NT2/D1 (cell line): Measurements from ENCODE around the gene PHACTR4.

Experiments used
- DNase-seq: peaks from one replicate; pipeline ENCODE4 v3.0.0-alpha.2; 2011; ENCODE audit warnings: low read depth, low spot score
- H3K27me3 ChIP-seq: 2 replicates; pipeline ENCODE4 v1.6.0; 2011; ENCODE audit warnings: mild to moderate bottlenecking; ENCODE audit not compliant: insufficient read length, insufficient read depth
- H3K36me3 ChIP-seq: 2 replicates; pipeline ENCODE4 v1.6.1; 2011; ENCODE audit warnings: mild to moderate bottlenecking, low read length, mixed read lengths; ENCODE audit not compliant: insufficient read depth, insufficient read length
- H3K4me1 ChIP-seq: 2 replicates; pipeline ENCODE4 v1.5.1; 2011; ENCODE audit not compliant: insufficient read depth, insufficient read length
- H3K4me3 ChIP-seq: 2 replicates; pipeline ENCODE4 v1.5.1; 2011; ENCODE audit warnings: low read depth; ENCODE audit not compliant: insufficient read length
- H3K9ac ChIP-seq: 2 replicates; pipeline ENCODE4 v1.6.0; 2011; ENCODE audit warnings: low read depth; ENCODE audit not compliant: insufficient read length
- H3K9me3 ChIP-seq: 2 replicates; pipeline ENCODE4 v1.5.1; 2011; ENCODE audit warnings: mild to moderate bottlenecking, low read length; ENCODE audit not compliant: insufficient read depth
- SUZ12 ChIP-seq: IDR thresholded peaks from 2 replicates; pipeline ENCODE4 v1.6.1; 2011; ENCODE audit not compliant: insufficient read length, insufficient read depth; ENCODE audit errors: extremely low read depth
- YY1 ChIP-seq: IDR thresholded peaks from 2 replicates; pipeline ENCODE4 v1.6.1; 2011; ENCODE audit not compliant: insufficient read length, insufficient read depth
- ZNF274 ChIP-seq: IDR thresholded peaks from 2 replicates; pipeline ENCODE4 v1.6.1; 2011; ENCODE audit warnings: mild to moderate bottlenecking, low read depth, low read length

The PHACTR4 gene

DNA sequence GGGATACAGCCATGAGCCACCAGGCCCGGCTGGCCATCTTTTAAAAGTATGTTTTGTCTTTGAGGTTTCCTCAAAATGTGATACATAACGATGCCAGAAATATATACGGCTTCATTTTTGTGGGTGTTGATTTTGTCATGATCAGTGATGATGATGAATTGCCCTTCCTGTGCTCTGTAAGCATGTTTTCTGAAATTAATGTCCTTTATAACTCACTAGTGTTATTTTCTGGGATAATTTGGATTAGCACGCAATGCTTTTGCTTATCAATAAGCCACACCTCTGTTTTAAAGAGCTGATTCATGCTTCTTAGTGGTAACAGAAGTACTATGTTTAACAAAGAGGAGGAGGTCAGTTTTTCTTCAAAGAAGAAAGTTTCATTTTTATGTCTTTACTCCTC is 25.6 kb downstream of the PHACTR4 start:
- H3K27me3 ChIP-seq = no peaks in the 10 kb centered on the region
- H3K4me3 ChIP-seq = no peak overlapping the region
- H3K36me3 ChIP-seq = peaks cover 16% of the 10 kb centered on the region
- no peak overlapping the region for H3K9ac ChIP-seq
- DNase-seq = no peak
- no peaks in the 10 kb centered on the region for H3K4me1 ChIP-seq
- no peaks in the 10 kb centered on the region for H3K9me3 ChIP-seq
- no peak for TF ChIP-seq ZNF274
- TF ChIP-seq SUZ12 = no peak
- no peak for TF ChIP-seq YY1

DNA sequence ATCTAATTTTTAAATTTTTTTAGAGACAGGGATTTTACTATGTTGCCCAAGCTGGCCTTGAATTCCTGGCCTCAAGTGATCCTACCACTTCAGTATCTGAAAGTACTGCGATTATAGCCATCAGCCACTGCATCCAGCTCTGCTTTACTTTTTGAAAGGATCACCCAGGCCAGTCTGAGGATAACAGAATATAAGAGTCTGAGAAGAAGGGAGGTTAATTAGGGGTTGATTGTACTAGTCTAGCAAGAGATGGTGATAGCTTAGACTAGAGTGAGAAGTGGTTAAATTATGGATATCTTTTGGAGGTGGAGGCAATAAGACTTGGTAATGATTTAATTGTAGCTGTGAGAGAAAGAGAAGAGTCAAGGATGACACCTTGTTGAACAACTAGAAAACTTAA is 32.2 kb downstream of the PHACTR4 start:
- Histone ChIP-seq H3K4me3 (no peak overlapping the region), H3K9me3 (no peaks in the 10 kb centered on the region), H3K4me1 (no peaks in the 10 kb centered on the region), H3K27me3 (no peaks in the 10 kb centered on the region), H3K36me3 (peaks cover 6% of the 10 kb centered on the region), H3K9ac (no peak overlapping the region)
- DNase-seq = no peak
- TF ChIP-seq SUZ12 (no peak), ZNF274 (no peak), YY1 (no peak)

DNA sequence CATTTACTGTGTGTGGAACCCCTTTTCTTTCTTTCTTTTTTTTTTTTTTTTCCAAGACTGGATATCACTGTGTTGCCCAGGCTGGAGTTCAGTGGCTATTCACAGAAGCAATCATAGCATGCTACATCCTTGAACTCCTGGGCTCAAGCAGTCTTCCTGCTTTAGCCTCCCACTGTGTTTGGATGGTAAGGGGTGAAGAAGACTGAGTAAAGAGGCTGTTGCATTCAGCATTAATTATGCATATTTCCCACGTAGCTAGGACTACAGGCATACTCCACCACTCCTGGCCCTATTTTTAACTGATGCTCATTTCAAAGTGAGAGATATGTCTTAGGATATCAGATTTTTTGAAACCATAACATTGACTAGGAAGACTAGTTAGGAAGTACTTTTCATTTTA is 39.5 kb downstream of the PHACTR4 start:
- Histone ChIP-seq H3K36me3 (peaks cover 19% of the 10 kb centered on the region), H3K9me3 (no peaks in the 10 kb centered on the region), H3K4me1 (no peaks in the 10 kb centered on the region), H3K4me3 (no peak overlapping the region), H3K9ac (no peak overlapping the region), H3K27me3 (no peaks in the 10 kb centered on the region)
- TF ChIP-seq YY1 = no peak
- no peak for TF ChIP-seq ZNF274
- no peak for TF ChIP-seq SUZ12
- DNase-seq = no peak

DNA sequence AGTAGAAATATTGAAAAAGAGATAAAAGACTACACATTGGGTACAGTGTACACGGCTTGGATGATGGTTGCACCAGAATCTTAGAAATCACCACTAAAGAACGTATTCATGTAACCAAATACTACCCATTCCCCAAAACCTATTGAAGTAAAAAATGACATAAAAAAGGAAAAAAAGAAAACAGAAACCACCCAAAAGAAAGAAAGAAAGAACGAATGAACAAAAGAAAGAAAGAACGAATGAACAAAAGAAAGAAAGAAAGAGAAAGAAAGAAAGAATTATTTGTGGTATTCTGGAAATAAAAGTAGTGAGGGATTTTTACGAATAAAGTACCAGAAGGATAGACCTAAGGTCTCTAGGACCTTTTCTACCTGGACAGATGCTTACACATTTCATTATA is 42.1 kb downstream of the PHACTR4 start:
- Histone ChIP-seq H3K4me3 (no peak overlapping the region), H3K4me1 (peaks cover 4% of the 10 kb centered on the region), H3K9me3 (no peaks in the 10 kb centered on the region), H3K9ac (no peak overlapping the region), H3K36me3 (peaks cover 19% of the 10 kb centered on the region), H3K27me3 (no peaks in the 10 kb centered on the region)
- TF ChIP-seq YY1 (no peak), ZNF274 (no peak), SUZ12 (no peak)
- no peak for DNase-seq

DNA sequence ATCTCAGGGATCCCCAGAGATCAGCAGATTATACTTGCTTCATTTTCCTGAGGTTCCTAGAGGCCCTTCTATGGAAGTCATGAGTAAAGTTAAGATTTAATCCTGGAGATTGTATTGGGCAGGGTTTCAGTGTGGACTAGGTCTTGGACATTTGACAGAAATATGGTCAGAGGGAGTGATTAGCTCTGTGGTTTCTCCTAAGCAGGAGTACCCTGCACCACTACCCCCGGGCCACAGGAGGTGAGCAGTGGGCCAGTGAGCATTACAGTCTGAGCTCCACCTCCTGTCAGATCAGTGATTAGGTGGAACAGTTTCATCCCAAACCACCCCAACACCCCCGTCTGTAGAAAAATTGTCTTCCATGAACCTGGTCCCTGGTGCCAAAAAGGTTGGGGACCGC is 43.2 kb downstream of the PHACTR4 start:
- H3K4me1 ChIP-seq = peaks cover 4% of the 10 kb centered on the region
- peaks cover 12% of the 10 kb centered on the region for H3K36me3 ChIP-seq
- TF ChIP-seq YY1 (no peak), ZNF274 (no peak), SUZ12 (no peak)
- H3K27me3 ChIP-seq = no peaks in the 10 kb centered on the region
- H3K9ac ChIP-seq = no peak overlapping the region
- no peak overlapping the region for H3K4me3 ChIP-seq
- H3K9me3 ChIP-seq = no peaks in the 10 kb centered on the region
- DNase-seq = no peak

DNA sequence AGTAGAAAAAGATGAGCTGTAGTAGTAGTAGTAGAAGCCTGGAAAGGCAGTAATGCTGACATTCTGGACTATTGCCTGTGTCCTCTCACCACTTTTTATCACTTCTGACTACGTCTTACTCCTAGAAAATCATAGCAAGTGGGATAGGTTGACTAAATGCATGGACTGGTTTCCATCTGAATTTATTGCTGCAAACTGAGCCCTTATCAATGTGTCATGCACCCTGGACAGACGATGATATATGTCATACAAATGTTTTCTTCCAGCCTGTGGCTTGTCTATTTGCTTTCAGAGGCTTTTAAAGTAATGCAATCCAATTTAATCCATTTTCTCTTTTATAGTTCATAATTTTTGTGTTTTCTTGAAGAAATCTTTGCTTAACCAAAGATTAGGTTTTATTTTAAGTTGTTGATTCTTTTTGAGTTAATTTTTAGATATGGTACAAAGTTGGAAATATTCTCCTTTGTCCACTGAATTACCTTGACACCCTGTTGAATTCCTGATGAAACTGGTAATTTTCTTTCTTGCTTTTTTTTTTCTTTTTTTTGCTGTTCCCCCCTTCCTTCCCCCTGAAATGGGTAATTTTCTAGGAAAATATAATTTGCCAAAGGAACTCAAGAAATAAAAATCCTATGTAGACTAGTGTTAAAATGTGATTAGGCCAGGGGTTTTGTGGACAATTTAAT is 47.1 kb downstream of the PHACTR4 start:
- TF ChIP-seq ZNF274 (no peak), SUZ12 (no peak), YY1 (no peak)

DNA sequence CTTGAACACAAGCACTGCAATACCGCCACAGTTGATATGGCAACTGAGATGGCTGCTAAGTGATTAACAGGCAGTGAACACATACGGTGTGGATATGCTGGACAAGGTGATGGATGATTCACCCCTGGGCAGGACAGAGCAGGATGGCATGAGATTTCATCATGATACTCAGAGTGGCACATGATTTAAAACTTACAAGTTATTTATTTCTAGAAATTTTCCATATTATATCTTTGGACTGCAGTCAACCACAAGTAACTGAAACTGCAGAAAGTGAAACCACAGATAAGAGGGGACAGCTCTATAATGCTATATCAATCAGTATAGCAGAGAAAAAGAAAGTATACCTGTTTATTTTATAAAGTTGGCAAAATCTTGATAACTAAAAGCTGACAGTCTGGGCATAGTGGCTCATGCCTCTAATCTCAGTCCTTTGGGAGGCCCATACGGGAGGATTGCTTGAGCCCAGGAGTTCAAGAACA is 47.9 kb downstream of the PHACTR4 start:
- Histone ChIP-seq H3K9ac (no peak overlapping the region), H3K4me3 (no peak overlapping the region)

More for the DNA sequence above, 47.1 kb downstream of the PHACTR4 start:
- Histone ChIP-seq H3K27me3 (no peaks in the 10 kb centered on the region), H3K36me3 (peaks cover 2% of the 10 kb centered on the region), H3K9me3 (no peaks in the 10 kb centered on the region), H3K4me3 (no peak overlapping the region), H3K4me1 (peaks cover 4% of the 10 kb centered on the region), H3K9ac (no peak overlapping the region)
- DNase-seq = no peak

More for the DNA sequence above, 47.9 kb downstream of the PHACTR4 start:
- Histone ChIP-seq H3K4me1 (peaks cover 4% of the 10 kb centered on the region), H3K36me3 (peaks cover 2% of the 10 kb centered on the region), H3K9me3 (no peaks in the 10 kb centered on the region), H3K27me3 (no peaks in the 10 kb centered on the region)
- TF ChIP-seq ZNF274 (no peak), SUZ12 (no peak), YY1 (no peak)
- DNase-seq = no peak
